HEK293T (cell line): ENCODE measurements around the gene RIMOC1.

Experiments
- BHLHE40 ChIP-seq: fragments of 450-650 bp; IDR thresholded peaks from 2 replicates; pipeline ENCODE4 v1.6.1; 2016; ENCODE audit warnings: mild to moderate bottlenecking, moderate library complexity, borderline replicate concordance
- CTBP1 ChIP-seq: fragments of 450-650 bp; IDR thresholded peaks from 2 replicates; pipeline ENCODE4 v1.6.1; 2016; ENCODE audit warnings: borderline replicate concordance
- SP1 ChIP-seq: fragments of 450-650 bp; IDR thresholded peaks from 2 replicates; pipeline ENCODE4 v1.6.1; 2017
- SUZ12 ChIP-seq: fragments of 450-650 bp; IDR thresholded peaks from 2 replicates; pipeline ENCODE4 v1.6.1; 2016; ENCODE audit warnings: mild to moderate bottlenecking

- TF ChIP-seq SP1 (no peak), BHLHE40 (no peak), SUZ12 (no peak), CTBP1 (no peak)
Measured at GRCh38 chr5:41951224-41951623, 47.1 kb downstream of the RIMOC1 start.
